Measurements from ENCODE around the gene ABHD14A.

DNA sequence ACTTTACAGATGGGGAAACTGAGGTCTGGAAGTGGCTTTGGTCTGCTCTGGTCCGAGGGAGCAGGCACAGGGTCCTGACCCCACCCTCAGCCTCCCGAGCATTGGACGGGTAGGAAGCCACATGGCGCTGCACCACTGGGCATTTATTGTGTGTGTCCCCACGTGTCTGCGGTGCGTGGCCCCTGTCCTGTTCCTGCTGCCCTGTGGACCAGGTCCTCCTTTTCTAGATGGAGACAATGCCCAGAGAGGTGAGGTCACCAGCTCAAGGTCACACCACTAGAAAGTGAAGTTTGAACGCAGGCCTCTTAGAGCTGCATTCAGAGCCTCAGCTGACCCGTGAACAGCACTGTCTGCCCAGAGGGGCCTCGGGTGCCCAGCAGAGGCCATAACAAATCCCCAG is 54.7 kb downstream of the ABHD14A start:
- TF ChIP-seq, protein P1, sequence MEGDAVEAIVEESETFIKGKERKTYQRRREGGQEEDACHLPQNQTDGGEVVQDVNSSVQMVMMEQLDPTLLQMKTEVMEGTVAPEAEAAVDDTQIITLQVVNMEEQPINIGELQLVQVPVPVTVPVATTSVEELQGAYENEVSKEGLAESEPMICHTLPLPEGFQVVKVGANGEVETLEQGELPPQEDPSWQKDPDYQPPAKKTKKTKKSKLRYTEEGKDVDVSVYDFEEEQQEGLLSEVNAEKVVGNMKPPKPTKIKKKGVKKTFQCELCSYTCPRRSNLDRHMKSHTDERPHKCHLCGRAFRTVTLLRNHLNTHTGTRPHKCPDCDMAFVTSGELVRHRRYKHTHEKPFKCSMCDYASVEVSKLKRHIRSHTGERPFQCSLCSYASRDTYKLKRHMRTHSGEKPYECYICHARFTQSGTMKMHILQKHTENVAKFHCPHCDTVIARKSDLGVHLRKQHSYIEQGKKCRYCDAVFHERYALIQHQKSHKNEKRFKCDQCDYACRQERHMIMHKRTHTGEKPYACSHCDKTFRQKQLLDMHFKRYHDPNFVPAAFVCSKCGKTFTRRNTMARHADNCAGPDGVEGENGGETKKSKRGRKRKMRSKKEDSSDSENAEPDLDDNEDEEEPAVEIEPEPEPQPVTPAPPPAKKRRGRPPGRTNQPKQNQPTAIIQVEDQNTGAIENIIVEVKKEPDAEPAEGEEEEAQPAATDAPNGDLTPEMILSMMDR (IDR thresholded peaks at IDR 0.05), result no peak
- TF ChIP-seq EP300 (IDR thresholded peaks at IDR 0.05) (no peak), POLR2A (IDR thresholded peaks at IDR 0.05) (no peak)

All from ovary (tissue), 3 donors.